BLaER1 (cell line): Measurements from ENCODE around the gene MRPS6.

ENCODE experiments used
- H3K27ac ChIP-seq: shearing (Covaris generic); formaldehyde crosslinking; 2 replicates; pipeline ENCODE4 v1.8.1; 2022
- H3K27me3 ChIP-seq: shearing (Covaris generic); formaldehyde crosslinking; 2 replicates; pipeline ENCODE4 v1.8.1; 2022
- H3K36me3 ChIP-seq: shearing (Covaris generic); formaldehyde crosslinking; 2 replicates; pipeline ENCODE4 v1.8.1; 2022
- H3K4me1 ChIP-seq: shearing (Covaris generic); formaldehyde crosslinking; 2 replicates; pipeline ENCODE4 v1.8.1; 2022
- H3K4me2 ChIP-seq: shearing (Covaris generic); formaldehyde crosslinking; 2 replicates; pipeline ENCODE4 v1.8.1; 2022
- H3K4me3 ChIP-seq: shearing (Covaris generic); formaldehyde crosslinking; 2 replicates; pipeline ENCODE4 v1.8.1; 2022
- H3K9ac ChIP-seq: shearing (Covaris generic); formaldehyde crosslinking; 2 replicates; pipeline ENCODE4 v1.8.1; 2022
- H3K9me3 ChIP-seq: shearing (Covaris generic); formaldehyde crosslinking; 2 replicates; pipeline ENCODE4 v1.8.1; 2022
- H4K20me1 ChIP-seq: shearing (Covaris generic); formaldehyde crosslinking; 2 replicates; pipeline ENCODE4 v1.8.1; 2022
- Cebpa-rat ChIP-seq: shearing (Covaris generic); IDR thresholded peaks from 2 replicates; pipeline ENCODE4 v1.8.1; 2022

MRPS6 gene

GRCh38 chr21:34191876-34192275 is 118.5 kb downstream of the MRPS6 start:
- Histone ChIP-seq H3K9ac (no peak overlapping the region), H3K27me3 (no peaks in the 10 kb centered on the region), H3K4me3 (no peak overlapping the region), H3K4me2 (no peak overlapping the region), H3K36me3 (no peaks in the 10 kb centered on the region), H3K9me3 (peaks cover 26% of the 10 kb centered on the region), H3K27ac (no peak overlapping the region), H3K4me1 (no peaks in the 10 kb centered on the region), H4K20me1 (no peaks in the 10 kb centered on the region)
- no peak for TF ChIP-seq Cebpa-rat
